ENCODE results near the gene GABRG3. TPM values are rescaled to one million over a fixed set of nuclear protein-coding genes. Genes with fewer than 3 reads are reported as not detected.

Gene GABRG3
- total and polyA plus RNA-seq, 7 donors = not detected

DNA sequence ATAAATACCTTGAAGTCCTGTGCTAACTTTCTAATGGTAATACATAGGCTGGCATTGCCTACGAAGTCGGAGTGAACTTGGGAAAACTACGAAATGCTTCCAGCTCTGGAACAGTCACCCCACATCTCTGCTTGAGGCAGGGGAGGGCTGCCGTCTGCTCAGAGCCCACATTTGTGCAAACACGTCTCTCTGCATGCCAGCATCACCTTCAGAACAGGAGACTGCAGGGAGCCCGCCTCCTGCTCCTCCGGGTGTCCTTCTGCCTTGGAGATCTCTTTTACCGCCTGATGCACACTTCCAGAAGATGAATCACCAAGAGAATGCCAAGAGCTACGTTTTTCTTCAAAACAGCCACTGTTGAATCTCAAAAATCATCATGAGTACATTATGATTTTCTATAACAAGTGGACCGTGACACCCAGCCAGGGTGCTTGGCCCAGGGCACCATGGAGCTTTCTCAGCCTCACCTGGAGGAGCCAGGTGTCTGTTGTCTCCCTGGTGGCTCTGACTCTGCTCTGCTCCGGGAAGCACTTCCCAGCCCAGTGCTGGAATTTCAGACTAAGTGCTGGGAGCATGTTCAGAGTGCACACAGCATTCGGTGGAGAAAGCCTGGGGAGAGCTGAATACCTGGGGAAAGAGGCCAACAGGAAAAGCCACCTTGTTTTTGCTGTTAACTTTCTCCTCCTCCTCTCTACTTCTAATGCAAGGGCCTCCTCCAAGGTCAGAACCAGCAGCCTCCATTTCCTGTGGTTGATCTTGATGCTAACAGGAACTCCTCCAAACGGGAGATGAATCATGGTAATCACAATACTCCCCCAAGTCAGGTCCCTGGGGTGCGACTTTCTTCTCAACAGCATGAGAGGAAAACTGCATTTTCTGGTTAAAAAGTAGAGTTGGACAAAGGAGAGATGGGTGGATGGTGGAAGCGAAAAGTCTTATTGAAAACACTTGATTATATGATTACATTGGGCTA lies 467.7 kb downstream of the GABRG3 start:
- WGBS, 3 donors = 67 to 74% (median 68%) methylated on average over 15 of the region's 15 CpGs
- intact Hi-C loops (cut with DNase I) = no loop called here
- no peaks in the 10 kb centered on the region for H3K4me1 ChIP-seq
- no peak for TF ChIP-seq CTCF (IDR thresholded peaks at IDR 0.05)
- no peak overlapping the region for H3K4me3 ChIP-seq
- no peak overlapping the region for H3K27ac ChIP-seq
- no peak for ATAC-seq
- H3K27me3 ChIP-seq (ENCODE audit: insufficient read depth in 3 of 3, low read length in 2 of 3) = peaks cover 0 to 2% (median 0%) of the 10 kb centered on the region in 3 donors
- no peak for DNase-seq
- H3K9me3 ChIP-seq = no peaks in the 10 kb centered on the region
- no peaks in the 10 kb centered on the region for H3K36me3 ChIP-seq (ENCODE audit: insufficient read depth in 1 of 2, low read depth in 1 of 2)

GRCh38 chr15:27441120-27441519 lies 470.1 kb downstream of the GABRG3 start:
- H3K27me3 ChIP-seq (ENCODE audit: insufficient read depth in 3 of 3, low read length in 2 of 3) = peaks cover 0 to 2% (median 0%) of the 10 kb centered on the region in 3 donors
- no peak overlapping the region for H3K4me3 ChIP-seq
- DNase-seq (no peak), ATAC-seq (no peak)
- intact Hi-C loops (cut with DNase I) = no loop called here
- TF ChIP-seq CTCF (IDR thresholded peaks at IDR 0.05) = no peak
- H3K4me1 ChIP-seq = no peaks in the 10 kb centered on the region
- H3K36me3 ChIP-seq (ENCODE audit: insufficient read depth in 1 of 2, low read depth in 1 of 2) = no peaks in the 10 kb centered on the region
- no peaks in the 10 kb centered on the region for H3K9me3 ChIP-seq
- 60 to 65% (median 64%) methylated on average over 2 of the region's 2 CpGs for WGBS, 3 donors
- H3K27ac ChIP-seq = no peak overlapping the region

DNA sequence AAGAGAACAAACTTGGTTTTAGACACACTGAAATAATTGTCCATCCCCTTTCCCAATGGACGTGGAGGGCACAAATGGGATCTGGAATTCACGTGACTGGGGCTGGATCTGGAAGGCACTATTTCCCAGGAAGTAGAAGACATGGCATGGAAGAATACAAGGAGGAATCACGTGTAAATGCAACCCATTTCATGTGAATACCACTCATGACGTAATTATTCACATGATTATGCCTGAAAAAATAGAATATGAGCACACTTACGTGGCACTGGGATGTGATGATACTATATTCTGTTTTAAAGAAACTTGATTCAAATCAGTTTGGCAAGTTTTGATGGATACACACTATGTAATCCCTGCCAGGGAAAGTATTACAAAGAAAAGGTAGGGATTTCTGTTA lies 477.3 kb downstream of the GABRG3 start:
- Histone ChIP-seq H3K4me1 (no peaks in the 10 kb centered on the region), H3K27me3 (ENCODE audit: insufficient read depth in 3 of 3, low read length in 2 of 3) (no peaks in the 10 kb centered on the region), H3K27ac (no peak overlapping the region), H3K36me3 (ENCODE audit: insufficient read depth in 1 of 2, low read depth in 1 of 2) (no peaks in the 10 kb centered on the region), H3K4me3 (no peak overlapping the region), H3K9me3 (no peaks in the 10 kb centered on the region)
- DNase-seq = no peak
- intact Hi-C loops (cut with DNase I) = no loop called here
- no peak for TF ChIP-seq CTCF (IDR thresholded peaks at IDR 0.05)
- 84 to 86% (median 85%) methylated on average over 5 of the region's 5 CpGs for WGBS, 3 donors
- ATAC-seq = no peak

DNA sequence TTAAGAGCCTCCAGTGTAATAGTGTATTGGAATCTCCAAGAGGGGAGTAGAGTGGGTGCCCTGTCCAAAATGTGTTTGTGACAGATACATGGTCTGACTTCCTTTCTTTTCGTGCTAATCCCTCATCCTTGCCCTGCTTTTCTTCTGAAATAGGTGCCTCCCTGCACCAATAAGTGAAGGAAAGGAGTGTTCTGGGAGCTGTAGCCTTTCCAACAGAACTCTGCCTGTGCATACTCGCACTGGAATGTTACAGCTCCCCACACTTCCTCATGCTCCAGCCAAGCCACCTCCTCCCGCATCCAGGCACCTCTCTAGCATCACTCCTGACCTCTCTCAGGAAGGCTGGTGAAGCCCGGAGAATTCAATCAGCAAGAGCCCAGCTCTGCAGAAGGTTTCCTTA lies 478.0 kb downstream of the GABRG3 start:
- intact Hi-C loops (cut with DNase I) = no loop called here
- no peak for TF ChIP-seq CTCF (IDR thresholded peaks at IDR 0.05)
- no peaks in the 10 kb centered on the region for H3K9me3 ChIP-seq

More for the DNA sequence above, 478.0 kb downstream of the GABRG3 start:
- no peaks in the 10 kb centered on the region for H3K36me3 ChIP-seq (ENCODE audit: insufficient read depth in 1 of 2, low read depth in 1 of 2)
- DNase-seq (no peak), ATAC-seq (no peak)
- no peak overlapping the region for H3K27ac ChIP-seq
- no peaks in the 10 kb centered on the region for H3K27me3 ChIP-seq (ENCODE audit: insufficient read depth in 3 of 3, low read length in 2 of 3)
- no peaks in the 10 kb centered on the region for H3K4me1 ChIP-seq
- 43 to 53% (median 43%) methylated on average over 4 of the region's 4 CpGs for WGBS, 3 donors
- H3K4me3 ChIP-seq = no peak overlapping the region

Data from psoas muscle (tissue), 8 donors.